Activated T-cell treated with anti-CD3 and anti-CD28 coated beads for 4 hours (primary cell): Measurements from ENCODE around the gene TUBB3.
"Not testable (repeated sequence)": the region's sequence is repeated elsewhere in the genome, so short reads cannot be mapped to it uniquely, and the experiment has no call there.

ENCODE experiments used
- DNase-seq: peaks from one replicate; pipeline ENCODE4 v3.0.0-alpha.2; 2020

The TUBB3 gene

GRCh38 chr16:89968074-89968473, 44.9 kb downstream of the TUBB3 start:
- not testable (repeated sequence) for DNase-seq

GRCh38 chr16:89969741-89970410, 46.7 kb downstream of the TUBB3 start:
- DNase-seq: no peak

- DNase-seq: no peak
Observed at GRCh38 chr16:89971495-89972243, 48.5 kb downstream of the TUBB3 start.

- DNase-seq: peak; percentile 83
Observed at GRCh38 chr16:89972244-89973234, 49.4 kb downstream of the TUBB3 start.

GRCh38 chr16:89973235-89973634, 50.1 kb downstream of the TUBB3 start:
- no peak for DNase-seq

GRCh38 chr16:89973654-89974335, 50.7 kb downstream of the TUBB3 start:
- no peak for DNase-seq

GRCh38 chr16:89974870-89975269, 51.7 kb downstream of the TUBB3 start:
- DNase-seq: no peak

- DNase-seq: no peak
Observed at GRCh38 chr16:89981414-89981813, 58.3 kb downstream of the TUBB3 start.

GRCh38 chr16:89982318-89982717, 59.2 kb downstream of the TUBB3 start:
- no peak for DNase-seq

GRCh38 chr16:89983536-89983935, 60.4 kb downstream of the TUBB3 start:
- DNase-seq: no peak

- no peak for DNase-seq
Observed at GRCh38 chr16:89984216-89984615, 61.1 kb downstream of the TUBB3 start.

- DNase-seq: no peak
Observed at GRCh38 chr16:89985219-89985618, 62.1 kb downstream of the TUBB3 start.
